Measurements from ENCODE around the gene SEC61A1. TPM values are rescaled to one million over a fixed set of nuclear protein-coding genes. Genes with fewer than 3 reads are reported as not detected.

Gene SEC61A1
- total RNA-seq = 100 to 1,000 TPM; 107 to 116 TPM

GRCh38 chr3:128051837-128052594 is at the start of gene SEC61A1:
SEC61A1 (plus strand) TSS chr3:128052437; CDS start chr3:128052553, 116 bp downstream.
- H3K27me3 Mint-ChIP-seq = no peaks in the 10 kb centered on the region
- H3K4me3 Mint-ChIP-seq = peak within 1 kb of the TSS; percentile 100
- H3K9me3 Mint-ChIP-seq = no peaks in the 10 kb centered on the region
- H3K4me1 Mint-ChIP-seq (ENCODE audit: low read depth) = peaks cover 39% of the 10 kb centered on the region
- no peak for TF ChIP-seq CTCF (IDR thresholded peaks at IDR 0.05)
- ChIA-PET CTCF (interaction anchor here (1.7 kb wide), 1 partner anchor 43 kb away, joined by 5 read pairs; no protein-coding TSS in a partner anchor), POLR2A (interaction anchor here (0.6 to 6.2 kb wide), 6 partner anchors 10 to 1578 kb away, joined by 3 to 37 read pairs (median 5); partner anchors contain the start of gene RUVBL1)
- peaks cover 40% of the 10 kb centered on the region for H3K36me3 Mint-ChIP-seq (ENCODE audit: low read depth)
- intact Hi-C loops (cut with micrococcal nuclease) = no loop called here
- ATAC-seq (peak; percentile 97), DNase-seq (peak; percentile 95)
- peak within 1 kb of the TSS; percentile 94 for H3K27ac Mint-ChIP-seq

DNA sequence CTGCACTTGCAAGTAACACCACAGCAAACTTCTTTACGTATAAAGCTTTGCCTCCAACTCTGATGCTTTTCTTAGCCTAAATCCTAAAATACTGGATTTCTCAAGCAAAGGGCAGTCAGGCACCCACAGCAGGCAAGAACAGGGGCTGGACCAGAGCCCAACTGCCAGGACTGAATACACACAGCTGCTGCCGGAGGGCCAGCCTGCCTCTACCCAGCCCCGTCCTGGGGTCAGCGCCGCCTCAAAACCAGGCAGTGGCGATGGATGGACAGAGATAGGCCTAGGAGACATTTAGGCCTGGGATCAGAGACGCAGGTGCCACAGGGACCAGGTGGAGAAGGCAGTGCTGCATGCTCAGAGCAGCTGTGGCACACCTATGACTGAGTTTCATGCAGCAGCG is 47.6 kb upstream of the SEC61A1 start:
- no peak overlapping the region for H3K4me3 Mint-ChIP-seq
- no peak for ATAC-seq
- CTCF ChIA-PET = no interaction called here

GRCh38 chr3:128006061-128007032 is 45.9 kb upstream of the SEC61A1 start:
- no peak for ATAC-seq
- TF ChIP-seq CTCF (IDR thresholded peaks at IDR 0.05) = no peak
- H3K4me3 Mint-ChIP-seq = no peak overlapping the region
- H3K4me1 Mint-ChIP-seq (ENCODE audit: low read depth) = peaks cover 1% of the 10 kb centered on the region
- no peak overlapping the region for H3K27ac Mint-ChIP-seq
- intact Hi-C loops (cut with micrococcal nuclease) = no loop called here
- H3K36me3 Mint-ChIP-seq (ENCODE audit: low read depth) = no peaks in the 10 kb centered on the region
- POLR2A ChIA-PET = no interaction called here
- CTCF ChIA-PET = no interaction called here
- H3K27me3 Mint-ChIP-seq = peaks cover 2% of the 10 kb centered on the region
- no peak for DNase-seq
- H3K9me3 Mint-ChIP-seq = no peaks in the 10 kb centered on the region

More for the DNA sequence above, 47.6 kb upstream of the SEC61A1 start:
- Mint-ChIP-seq H3K36me3 (ENCODE audit: low read depth) (no peaks in the 10 kb centered on the region), H3K4me1 (ENCODE audit: low read depth) (no peaks in the 10 kb centered on the region), H3K27ac (no peak overlapping the region), H3K9me3 (no peaks in the 10 kb centered on the region), H3K27me3 (peaks cover 2% of the 10 kb centered on the region)
- POLR2A ChIA-PET = no interaction called here
- no peak for DNase-seq
- intact Hi-C loops (cut with micrococcal nuclease) = no loop called here
- no peak for TF ChIP-seq CTCF (IDR thresholded peaks at IDR 0.05)

DNA sequence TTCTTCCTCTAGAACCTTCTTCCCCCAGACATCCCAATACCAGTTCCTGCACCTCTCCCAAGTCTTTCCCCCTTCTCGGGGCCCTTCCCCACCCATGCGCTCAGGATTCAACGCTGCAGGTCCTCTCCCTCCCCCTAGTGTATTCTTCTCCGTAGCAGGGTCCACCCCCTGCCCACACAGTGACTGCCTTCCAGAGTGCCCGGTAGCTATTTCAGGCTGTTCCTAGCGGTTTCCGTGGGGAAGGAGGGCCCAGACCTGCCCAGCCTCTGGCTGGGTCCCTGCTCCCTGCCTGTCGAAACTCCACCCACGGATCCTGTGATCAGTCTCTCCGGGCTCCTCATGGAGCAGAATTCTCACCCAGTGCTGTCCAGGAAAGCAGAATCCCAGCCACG is 45.2 kb upstream of the SEC61A1 start:
- ChIA-PET POLR2A (no interaction called here), CTCF (no interaction called here)
- H3K27me3 Mint-ChIP-seq = peaks cover 2% of the 10 kb centered on the region
- DNase-seq = no peak
- peaks cover 4% of the 10 kb centered on the region for H3K4me1 Mint-ChIP-seq (ENCODE audit: low read depth)
- H3K36me3 Mint-ChIP-seq (ENCODE audit: low read depth) = no peaks in the 10 kb centered on the region
- no peak for ATAC-seq
- H3K27ac Mint-ChIP-seq = no peak overlapping the region
- intact Hi-C loops (cut with micrococcal nuclease) = no loop called here
- H3K4me3 Mint-ChIP-seq = no peak overlapping the region
- no peak for TF ChIP-seq CTCF (IDR thresholded peaks at IDR 0.05)
- H3K9me3 Mint-ChIP-seq = no peaks in the 10 kb centered on the region
